Hematopoietic multipotent progenitor cell treated with erythropoietin and hydrocortisone succinate and interleukin-3 and kit ligand, for 6 days (in vitro differentiated cells): ENCODE results near the gene TRIM50.
"Not testable (repeated sequence)": the region's sequence is repeated elsewhere in the genome, so short reads cannot be mapped to it uniquely, and the experiment has no call there.

ENCODE experiments used
- DNase-seq: peaks from one replicate; pipeline ENCODE4 v3.0.0-alpha.2; 2015

The TRIM50 gene

GRCh38 chr7:73311421-73311820, 16.5 kb downstream of the TRIM50 start:
- DNase-seq = not testable (repeated sequence)

DNA sequence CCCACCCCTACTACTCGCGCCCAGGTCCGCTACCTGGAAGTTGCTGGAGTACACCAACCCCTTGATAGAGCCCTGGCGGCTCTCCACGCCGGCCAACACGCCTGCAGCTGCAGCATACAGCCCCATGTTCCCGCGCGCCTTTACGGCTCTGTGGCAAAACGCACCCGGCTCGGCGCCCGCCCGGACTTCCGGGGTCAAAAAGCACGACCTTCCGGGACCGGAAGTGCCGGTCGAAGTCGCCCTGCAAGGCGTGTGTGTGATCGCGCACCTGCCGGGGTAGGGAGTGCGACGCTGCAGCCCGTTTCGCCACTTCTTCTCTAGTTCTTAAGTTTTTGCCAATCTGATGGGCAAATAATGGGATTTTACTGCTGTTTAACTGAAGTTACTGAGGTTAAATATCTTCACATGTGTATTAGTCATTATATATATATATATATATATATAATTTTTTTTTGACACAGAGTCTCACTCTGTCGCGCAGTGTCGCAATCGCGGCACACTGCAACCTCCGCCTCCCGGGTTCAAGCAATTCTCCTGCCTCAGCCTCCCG, 19.1 kb downstream of the TRIM50 start, which contains the start of gene NSUN5:
Gene NSUN5 (minus strand): TSS at position 162 of the 550 bp plus-strand sequence. CDS start 36 bp downstream, at position 126.
- peak; percentile 96 for DNase-seq

DNA sequence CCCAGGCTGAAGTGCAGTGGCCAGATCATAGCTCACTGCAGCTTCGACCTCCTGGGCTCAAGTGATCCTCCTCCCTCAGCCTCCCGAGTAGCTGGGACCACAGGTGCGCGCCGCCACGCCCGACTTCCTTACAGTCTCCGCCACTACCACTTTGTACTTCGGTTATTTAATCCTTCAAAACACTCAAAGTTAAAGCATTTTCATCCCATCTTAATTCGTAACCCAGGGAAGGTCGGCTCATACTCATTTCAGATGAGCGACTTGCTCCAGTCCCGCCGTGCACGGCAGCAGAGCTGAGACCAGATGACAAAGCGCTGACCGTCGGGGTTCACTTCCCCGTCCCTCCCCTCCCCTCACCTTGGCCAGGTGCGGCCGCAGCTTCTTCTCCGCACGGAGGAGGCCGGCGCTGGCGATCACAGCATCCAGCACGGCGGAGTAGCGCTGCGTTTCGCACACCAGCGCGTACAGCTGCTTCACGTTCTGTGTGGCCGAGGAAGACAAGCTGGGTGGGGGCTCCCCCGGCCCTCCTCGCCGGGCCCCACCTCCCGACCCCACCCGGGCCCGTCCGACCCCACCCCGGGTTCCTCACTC, 19.7 kb downstream of the TRIM50 start:
- no peak for DNase-seq

DNA sequence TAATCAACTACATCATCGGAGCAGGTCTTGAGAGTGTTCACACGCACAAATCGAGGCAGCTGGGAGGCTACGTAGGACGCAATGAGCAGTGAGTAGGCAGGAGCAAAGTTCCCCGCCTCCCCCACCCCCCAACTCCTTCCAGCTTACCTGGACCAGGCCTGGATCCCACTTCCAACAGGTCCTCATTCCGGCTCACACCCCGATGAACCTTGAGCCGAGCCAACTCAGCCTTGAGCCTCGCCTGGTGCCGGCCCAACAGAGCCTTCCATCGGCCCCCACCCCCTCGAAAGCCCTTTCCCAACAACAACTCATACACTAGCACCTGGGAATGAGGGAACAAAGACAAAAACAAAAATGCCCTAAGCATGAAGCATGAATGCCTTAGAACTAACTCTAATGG, 20.4 kb downstream of the TRIM50 start:
- DNase-seq = no peak

GRCh38 chr7:73304612-73305387, 23.1 kb downstream of the TRIM50 start:
- DNase-seq = peak; percentile 61

DNA sequence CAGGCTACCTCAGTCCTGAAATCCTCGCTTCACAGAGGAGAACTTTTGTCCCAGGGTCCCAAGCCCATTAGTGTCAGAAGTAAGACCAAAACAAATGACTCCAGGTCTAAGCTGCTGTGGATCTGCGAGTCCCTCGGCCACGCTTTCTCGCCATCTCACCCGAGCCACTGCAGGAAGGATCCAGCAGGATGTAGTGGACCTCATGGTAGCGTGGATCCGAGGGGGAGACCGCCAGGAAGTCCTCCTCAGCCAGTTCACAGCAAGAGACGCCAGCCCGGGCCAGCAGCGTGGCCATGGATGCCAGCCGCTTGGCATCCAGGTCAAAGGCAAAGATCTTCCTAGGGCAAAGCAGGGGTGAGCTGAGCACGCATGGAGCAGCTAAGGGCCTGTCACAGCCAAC, 23.8 kb downstream of the TRIM50 start:
- DNase-seq = no peak

DNA sequence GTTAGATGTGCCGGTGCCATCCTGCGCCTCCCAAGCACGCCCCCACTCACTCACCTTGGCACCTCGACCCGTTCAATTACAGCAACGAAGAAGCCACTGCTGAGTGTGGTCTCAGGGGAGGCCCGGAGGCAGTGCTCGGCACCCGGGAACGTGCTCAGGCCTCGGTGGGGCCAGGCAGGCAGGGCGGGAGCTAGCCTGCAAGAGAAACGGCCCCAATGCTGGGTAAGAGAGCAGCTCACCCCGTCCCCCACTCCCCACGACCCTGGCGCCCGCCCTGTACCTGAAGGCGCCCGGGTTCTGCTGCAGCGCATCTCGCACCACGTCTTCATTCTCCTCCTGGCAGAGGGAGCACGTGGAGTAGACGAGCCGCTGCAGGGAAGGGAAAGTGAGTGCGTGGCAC, 24.3 kb downstream of the TRIM50 start:
- no peak for DNase-seq

DNA sequence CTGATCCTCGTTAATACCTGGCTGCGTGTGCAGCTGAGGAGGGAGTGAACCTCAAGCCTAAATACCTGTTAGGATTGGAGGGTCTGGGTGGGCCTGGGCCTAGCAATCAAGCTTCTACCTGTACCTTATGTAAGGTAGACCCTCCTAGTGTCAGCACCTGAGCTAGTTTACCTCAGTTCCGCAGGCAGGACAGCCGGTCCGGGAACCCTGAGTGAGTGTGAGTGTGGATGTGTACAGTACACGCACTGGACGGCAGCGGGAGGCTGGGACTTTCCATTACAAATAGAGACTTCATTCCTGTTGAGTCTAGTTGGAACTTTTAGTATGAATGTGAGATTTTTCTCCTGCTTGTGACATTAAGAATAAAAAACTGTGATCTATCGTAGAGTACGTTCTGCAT, 25.0 kb downstream of the TRIM50 start:
- DNase-seq = not testable (repeated sequence)

DNA sequence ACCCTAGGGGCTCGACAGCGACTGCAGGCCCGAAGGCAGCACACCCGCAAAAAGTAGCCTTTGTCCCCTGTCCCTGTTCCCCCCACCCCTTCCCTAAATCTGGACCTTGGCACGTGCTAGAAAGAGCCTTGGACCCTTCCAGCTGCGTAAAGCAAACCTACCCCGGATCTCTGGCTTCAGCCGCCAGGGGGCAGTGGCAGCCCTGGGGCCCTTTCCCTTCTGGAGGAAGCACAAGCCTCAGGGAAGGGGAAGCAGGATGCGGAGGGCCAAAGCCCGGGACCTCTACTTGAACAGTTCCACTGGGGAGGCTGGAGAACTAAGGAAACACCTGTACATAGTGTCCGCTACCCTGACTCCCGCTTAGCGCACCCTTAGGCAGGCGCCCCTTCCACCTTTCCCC, 26.8 kb downstream of the TRIM50 start:
- not testable (repeated sequence) for DNase-seq

- DNase-seq = not testable (repeated sequence)
These were observed 28.1 kb downstream of the TRIM50 start for GRCh38 chr7:73299812-73300211.

DNA sequence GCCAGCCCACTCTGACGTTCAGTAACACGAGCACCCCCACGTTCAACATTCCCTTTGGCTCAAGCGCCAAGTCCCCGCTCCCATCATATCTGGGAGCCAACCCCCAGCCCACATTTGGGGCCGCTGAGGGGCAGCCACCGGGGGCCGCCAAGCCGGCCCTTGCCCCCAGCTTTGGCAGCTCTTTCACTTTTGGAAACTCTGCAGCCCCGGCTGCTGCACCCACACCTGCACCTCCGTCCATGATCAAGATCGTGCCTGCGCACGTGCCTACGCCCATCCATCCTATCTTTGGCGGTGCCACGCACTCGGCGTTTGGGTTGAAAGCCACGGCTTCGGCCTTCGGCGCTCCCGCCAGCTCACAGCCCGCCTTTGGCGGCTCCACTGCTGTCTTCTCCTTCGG, 30.2 kb downstream of the TRIM50 start:
- DNase-seq = not testable (repeated sequence)

DNA sequence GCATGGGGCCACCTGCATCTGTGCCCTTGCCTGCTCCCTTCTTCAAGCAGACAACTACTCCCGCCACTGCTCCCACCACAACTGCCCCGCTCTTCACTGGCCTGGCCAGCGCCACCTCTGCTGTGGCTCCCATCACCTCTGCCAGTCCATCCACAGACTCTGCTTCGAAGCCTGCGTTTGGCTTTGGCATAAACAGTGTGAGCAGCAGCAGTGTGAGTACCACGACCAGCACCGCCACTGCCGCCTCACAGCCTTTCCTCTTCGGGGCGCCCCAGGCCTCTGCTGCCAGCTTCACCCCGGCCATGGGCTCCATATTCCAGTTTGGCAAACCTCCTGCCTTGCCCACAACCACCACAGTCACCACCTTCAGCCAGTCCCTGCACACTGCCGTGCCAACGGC, 30.6 kb downstream of the TRIM50 start:
- DNase-seq = not testable (repeated sequence)

DNA sequence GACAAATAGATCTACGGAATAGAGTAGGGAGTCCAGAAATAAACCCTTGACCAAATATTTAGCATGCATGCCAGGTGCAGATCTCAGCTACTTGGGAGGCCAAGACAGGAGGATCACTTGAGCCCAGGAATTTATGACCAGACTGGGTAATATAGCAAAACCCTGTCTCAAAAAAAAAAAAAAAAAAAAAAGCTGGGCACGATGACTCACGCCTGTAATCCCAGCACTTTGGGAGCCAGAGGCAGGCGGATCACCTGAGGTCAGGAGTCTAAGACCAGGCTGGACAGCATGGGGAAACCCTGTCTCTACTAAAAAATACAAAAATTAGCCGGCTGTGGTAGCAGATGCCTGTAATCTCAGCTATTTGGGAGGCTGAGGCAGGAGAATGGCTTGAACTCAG, 50.7 kb downstream of the TRIM50 start:
- not testable (repeated sequence) for DNase-seq

GRCh38 chr7:73267813-73268212, 60.1 kb downstream of the TRIM50 start:
- DNase-seq = not testable (repeated sequence)

DNA sequence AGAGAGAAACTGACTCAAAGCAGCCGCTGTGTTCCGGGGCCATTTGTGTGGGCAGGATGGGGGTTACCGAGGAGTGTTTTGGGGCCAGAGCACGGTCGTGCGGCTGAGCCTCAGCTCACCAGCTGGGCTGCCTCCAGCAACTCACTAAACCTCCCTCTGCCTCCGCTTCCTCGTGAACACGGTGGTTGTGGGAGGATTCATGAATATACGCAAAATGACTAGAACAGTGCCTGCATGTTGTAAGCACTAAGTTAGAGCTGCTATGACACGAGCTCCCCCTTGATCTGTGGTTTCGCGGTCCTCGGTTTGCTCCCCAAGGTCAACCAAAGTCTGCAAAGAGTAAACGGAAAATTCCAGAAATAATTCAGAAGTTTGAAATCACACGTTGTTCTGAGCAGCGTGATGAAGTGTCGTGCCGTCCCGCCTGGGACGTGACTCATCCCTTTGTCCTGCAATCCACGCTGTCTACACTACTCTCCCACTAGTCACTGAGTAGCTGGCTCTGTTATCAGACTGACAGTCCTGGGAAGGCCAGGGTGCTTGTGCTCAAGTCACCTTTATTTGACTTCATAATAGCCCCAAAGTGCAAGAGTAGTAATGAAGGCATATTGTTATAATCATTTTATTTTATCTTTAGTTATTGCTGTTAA, 61.0 kb downstream of the TRIM50 start:
- not testable (repeated sequence) for DNase-seq
